ENCODE data around the gene LY6G5C.

LY6G5C gene

GRCh38 chr6:31631209-31631608 is 49.7 kb downstream of the LY6G5C start:
- peak overlapping the region; percentile 46; the same call in 1 of the 2 replicates for H3K27ac ChIP-seq
- DNase-seq (ENCODE audit: low spot score), result no peak
- ChIA-PET POLR2A (ENCODE audit: low non-redundant PET) (no interaction called here), CTCF (no interaction called here)
- TF ChIP-seq CTCF (conservative IDR thresholded peaks at IDR 0.05; ENCODE audit: low read depth), result no peak

GRCh38 chr6:31630177-31630934 is 50.5 kb downstream of the LY6G5C start:
- no peak for TF ChIP-seq CTCF (conservative IDR thresholded peaks at IDR 0.05; ENCODE audit: low read depth)
- ChIA-PET POLR2A (ENCODE audit: low non-redundant PET) (no interaction called here), CTCF (no interaction called here)
- H3K27ac ChIP-seq, result peak overlapping the region; percentile 46
- no peak for DNase-seq (ENCODE audit: low spot score)

GRCh38 chr6:31629014-31629413 is 51.9 kb downstream of the LY6G5C start:
- peak overlapping the region; percentile 14 for H3K27ac ChIP-seq
- no peak for TF ChIP-seq CTCF (conservative IDR thresholded peaks at IDR 0.05; ENCODE audit: low read depth)
- CTCF ChIA-PET, result no interaction called here
- POLR2A ChIA-PET (ENCODE audit: low non-redundant PET), result no interaction called here
- DNase-seq (ENCODE audit: low spot score), result no peak

GRCh38 chr6:31627690-31628287 is 53.1 kb downstream of the LY6G5C start:
- TF ChIP-seq CTCF (conservative IDR thresholded peaks at IDR 0.05; ENCODE audit: low read depth), result no peak
- POLR2A ChIA-PET (ENCODE audit: low non-redundant PET), result no interaction called here
- H3K27ac ChIP-seq, result peak overlapping the region; percentile 25; the same call in 1 of the 2 replicates
- no peak for DNase-seq (ENCODE audit: low spot score)
- CTCF ChIA-PET, result interaction anchor here (0.5 kb wide), 1 partner anchor 9 kb away, joined by 3 read pairs; no protein-coding TSS in a partner anchor

- no peak for DNase-seq (ENCODE audit: low spot score)
- no peak overlapping the region for H3K27ac ChIP-seq
- POLR2A ChIA-PET (ENCODE audit: low non-redundant PET), result no interaction called here
- TF ChIP-seq CTCF (conservative IDR thresholded peaks at IDR 0.05; ENCODE audit: low read depth), result no peak
- CTCF ChIA-PET, result no interaction called here
These were observed 53.9 kb downstream of the LY6G5C start for GRCh38 chr6:31626952-31627351.
